ENCODE measurements around the gene SOX8. TPM values are rescaled to one million over a fixed set of nuclear protein-coding genes. Genes with fewer than 3 reads are reported as not detected.

SOX8 gene
- total RNA-seq, 1 donor from 2014 or later = 0.47 TPM

DNA sequence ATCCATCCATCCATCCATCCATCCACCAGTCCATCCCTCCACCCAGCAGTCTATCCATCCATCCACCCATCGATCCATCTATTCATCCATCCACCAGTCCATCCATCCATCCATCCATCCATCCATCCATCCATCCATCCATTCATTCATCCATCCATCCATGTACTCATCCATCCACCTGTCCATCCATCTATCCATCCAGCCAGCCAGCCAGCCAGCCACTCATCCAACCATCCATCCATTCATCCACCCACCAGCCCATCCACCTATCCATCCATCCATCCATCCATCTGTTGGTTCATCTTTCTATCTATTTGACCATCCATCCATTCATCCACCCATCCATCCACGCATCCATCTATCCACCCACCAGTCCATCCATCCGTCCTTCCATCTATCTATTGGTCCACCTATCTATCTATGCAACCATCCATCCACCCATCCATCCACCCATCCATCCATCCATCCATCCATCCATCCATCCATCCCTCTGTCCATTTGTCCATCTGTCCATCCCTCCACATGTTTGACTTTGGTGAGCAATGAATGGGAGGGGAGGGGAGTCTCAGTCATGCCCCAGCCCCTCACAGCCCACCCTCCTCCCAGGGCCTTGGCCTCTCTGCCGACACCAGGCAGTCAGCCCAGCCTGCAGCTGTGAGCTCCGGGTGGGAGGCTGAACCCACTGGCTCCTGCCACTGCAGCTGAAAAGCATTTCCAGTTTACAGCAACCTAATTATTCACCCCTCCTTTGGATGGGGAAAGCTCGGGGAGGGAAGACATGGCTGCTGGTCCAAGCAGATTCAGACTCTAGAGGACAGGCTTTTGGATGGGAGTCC lies 52.9 kb downstream of the SOX8 start:
- no peak overlapping the region for H3K4me3 Mint-ChIP-seq
- no peaks in the 10 kb centered on the region for H3K4me1 Mint-ChIP-seq (ENCODE audit: low read depth)
- no peaks in the 10 kb centered on the region for H3K27me3 Mint-ChIP-seq (ENCODE audit: insufficient read depth)
- no peaks in the 10 kb centered on the region for H3K36me3 Mint-ChIP-seq (ENCODE audit: low read depth)
- no peak for DNase-seq (ENCODE audit: low spot score)
- no peak overlapping the region for H3K27ac Mint-ChIP-seq
- H3K9me3 Mint-ChIP-seq = no peaks in the 10 kb centered on the region
- intact Hi-C loops (cut with micrococcal nuclease) = no loop called here

DNA sequence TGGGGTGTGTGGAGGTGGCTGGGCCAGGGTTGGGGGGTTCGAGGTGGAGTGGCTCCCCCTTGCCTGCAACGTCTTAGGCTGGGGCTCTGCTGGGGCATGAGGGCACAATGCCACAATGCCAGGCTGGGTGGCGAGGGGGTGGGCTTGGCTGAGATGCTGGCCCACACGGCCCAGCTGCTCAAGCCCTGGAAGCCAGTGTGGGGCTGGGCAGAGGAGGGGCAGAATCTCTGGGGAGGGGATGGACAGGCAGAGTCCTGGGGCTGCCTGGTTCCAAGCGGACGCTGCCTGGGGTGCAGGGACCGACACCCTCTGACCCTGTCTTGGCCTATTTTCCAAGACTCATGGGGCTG lies 53.5 kb downstream of the SOX8 start:
- H3K4me3 Mint-ChIP-seq = no peak overlapping the region
- H3K9me3 Mint-ChIP-seq = no peaks in the 10 kb centered on the region
- no peaks in the 10 kb centered on the region for H3K4me1 Mint-ChIP-seq (ENCODE audit: low read depth)
- H3K27ac Mint-ChIP-seq = no peak overlapping the region
- intact Hi-C loops (cut with micrococcal nuclease) = no loop called here
- H3K27me3 Mint-ChIP-seq (ENCODE audit: insufficient read depth) = no peaks in the 10 kb centered on the region
- no peaks in the 10 kb centered on the region for H3K36me3 Mint-ChIP-seq (ENCODE audit: low read depth)
- DNase-seq (ENCODE audit: low spot score) = no peak

DNA sequence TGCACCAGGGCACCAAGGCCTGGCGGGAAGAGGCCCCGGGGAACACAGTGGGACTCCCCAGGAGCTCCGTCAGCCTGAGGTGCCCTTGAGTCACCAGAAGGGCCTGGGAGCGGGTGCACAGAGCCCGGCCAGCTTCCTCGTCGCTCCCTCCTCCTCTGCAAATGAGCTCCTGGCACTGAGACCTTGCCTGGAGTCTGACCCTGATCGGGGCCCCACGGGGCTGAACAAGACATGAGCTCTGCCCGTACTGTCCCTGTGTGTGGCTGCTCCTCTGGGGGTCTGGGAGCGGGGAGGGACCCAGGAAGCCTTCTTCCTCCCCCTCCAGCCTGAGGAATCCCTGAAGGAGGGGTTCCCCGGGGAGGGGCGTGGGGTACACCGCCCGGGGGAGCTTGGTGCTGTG lies 54.6 kb downstream of the SOX8 start:
- Mint-ChIP-seq H3K27me3 (ENCODE audit: insufficient read depth) (no peaks in the 10 kb centered on the region), H3K27ac (no peak overlapping the region), H3K9me3 (no peaks in the 10 kb centered on the region), H3K4me3 (no peak overlapping the region), H3K4me1 (ENCODE audit: low read depth) (no peaks in the 10 kb centered on the region), H3K36me3 (ENCODE audit: low read depth) (no peaks in the 10 kb centered on the region)
- no peak for DNase-seq (ENCODE audit: low spot score)
- intact Hi-C loops (cut with micrococcal nuclease) = no loop called here

Other genes starting within 250 kb of the SOX8 start
- 41.0 and 43.1 TPM in 2 replicates for gene CIAO3, start 240.8 kb upstream of the SOX8 start, total RNA-seq
- gene MSLN, start 221.0 kb upstream of the SOX8 start, total RNA-seq = not detected in 2 replicates
- gene RPUSD1, start 193.4 kb upstream of the SOX8 start, total RNA-seq = 49.4 and 49.9 TPM in 2 replicates
- 142 and 154 TPM in 2 replicates for gene CHTF18, start 193.2 kb upstream of the SOX8 start, total RNA-seq
- not detected in 2 replicates for gene GNG13, start 181.0 kb upstream of the SOX8 start, total RNA-seq
- gene LMF1, start 10.8 kb upstream of the SOX8 start, total RNA-seq = 6.8 and 10.4 TPM in 2 replicates
- gene SSTR5, start 91.0 kb downstream of the SOX8 start, total RNA-seq = not detected in 2 replicates
- gene C1QTNF8, start 114.5 kb downstream of the SOX8 start, total RNA-seq = not detected in 2 replicates
- 0.12 and 0.18 TPM in 2 replicates for gene CACNA1H, start 171.3 kb downstream of the SOX8 start, total RNA-seq
- gene TPSG1, start 243.5 kb downstream of the SOX8 start, total RNA-seq = not detected in 2 replicates
- not detected in 2 replicates for gene TPSB2, start 248.4 kb downstream of the SOX8 start, total RNA-seq